K562 treated with DMSO at 1 percent for 12 hours (cell line): ENCODE measurements around the gene INMT. TPM values are rescaled to one million over a fixed set of nuclear protein-coding genes. Genes with fewer than 3 reads are reported as not detected.

ENCODE experiments used
- total RNA-seq: library from RNA; unstranded; fragments of 300-600 nt; gene quantifications from 2 replicates; pipeline ENCODE4 v1.2.3, GENCODE V29; 2022; ENCODE audit not compliant: insufficient read depth

The INMT gene
- total RNA-seq: not detected in 2 replicates

GRCh38 chr7:30751696-30752273 is at the start of gene INMT:
TSS of gene INMT (plus strand) at chr7:30752135. CDS start at chr7:30752151, 16 bp downstream.

GRCh38 chr7:30771174-30771879 is 19.4 kb downstream of the INMT start, which contains the start of gene MINDY4:
TSS of gene MINDY4 (plus strand) at chr7:30771417. CDS start at chr7:30771494, 77 bp downstream.

Other genes with a start within 250 kb of the INMT start
- 46.8 and 85.5 TPM in 2 replicates for gene GGCT, start 247.3 kb upstream of the INMT start, total RNA-seq
- 202 and 299 TPM in 2 replicates for gene GARS1, start 157.3 kb upstream of the INMT start, total RNA-seq
- not detected in 2 replicates for gene CRHR2, start 69.7 kb upstream of the INMT start, total RNA-seq
- 4.6 and 8.9 TPM in 2 replicates for gene MINDY4, start 19.3 kb downstream of the INMT start, total RNA-seq
- 0.99 and 2.1 TPM in 2 replicates for gene AQP1, start 159.7 kb downstream of the INMT start, total RNA-seq
- gene GHRHR, start 211.8 kb downstream of the INMT start, total RNA-seq: not detected in 2 replicates